Sigmoid colon (tissue), 7 donors: ENCODE measurements around the gene GCNT1. TPM values are rescaled to one million over a fixed set of nuclear protein-coding genes. Genes with fewer than 3 reads are reported as not detected.
A peak's percentile ranks its signal among the peaks of the same experiment; 100 is the strongest.

ENCODE experiments used
- DNase-seq: peaks from one replicate; pipeline ENCODE4 v3.0.0-alpha.2; 2019
- H3K27ac ChIP-seq, 4 donors: fragments of 200-600 bp; sonication (generic); one replicate each; pipeline ENCODE4 v1.5.1; 2016 to 2019; ENCODE audit warnings: mild to moderate bottlenecking in 1 of 4
- H3K27me3 ChIP-seq, 3 donors: fragments of 200-600 bp; sonication (generic); one replicate each; pipeline ENCODE4 v1.5.1; 2019; ENCODE audit warnings: mild to moderate bottlenecking in 1 of 3
- H3K36me3 ChIP-seq, 4 donors: fragments of 200-600 bp; sonication (generic); one replicate each; pipeline ENCODE4 v1.5.1; 2016 to 2019
- H3K4me1 ChIP-seq, 4 donors: fragments of 200-600 bp; sonication (generic); one replicate each; pipeline ENCODE4 v1.5.1; 2017 to 2019
- H3K4me3 ChIP-seq, 4 donors: fragments of 200-600 bp; sonication (generic); one replicate each; pipeline ENCODE4 v1.5.1; 2017 to 2019; ENCODE audit warnings: mild to moderate bottlenecking in 2 of 4, moderate library complexity in 1 of 4
- H3K9me3 ChIP-seq, 4 donors: fragments of 200-600 bp in 3 of 4; sonication (generic) in 3 of 4; one replicate each; pipeline versions ENCODE4 v1.5.1 to v1.6.1; 2013 to 2019
- CTCF ChIP-seq, 4 experiments: fragments of 450-650 bp in 3 of 4; fragments of 200-600 bp in 1 of 4; IDR thresholded peaks; one replicate each; pipeline ENCODE4 v1.5.1; 2016 to 2019; ENCODE audit warnings: antibody characterized with exemption in 4 of 4, mild to moderate bottlenecking in 3 of 4, moderate library complexity in 2 of 4
- EP300 ChIP-seq, 4 donors: sonication (generic); formaldehyde crosslinking; IDR thresholded peaks; one replicate each; pipeline ENCODE4 v1.6.1; 2017; ENCODE audit warnings: antibody characterized with exemption in 4 of 4
- POLR2A ChIP-seq, 2 donors: fragments of 450-650 bp; IDR thresholded peaks; one replicate each; pipeline ENCODE4 v1.6.1; 2016; ENCODE audit warnings: antibody characterized with exemption in 2 of 2, mild to moderate bottlenecking in 2 of 2, moderate library complexity in 2 of 2
- POLR2AphosphoS5 ChIP-seq, 4 donors: sonication (generic); formaldehyde crosslinking; IDR thresholded peaks; one replicate each; pipeline ENCODE4 v1.6.1; 2017; ENCODE audit warnings: antibody characterized with exemption in 4 of 4
- WGBS, 2 donors: extraction: QIAGEN DNeasy Blood & Tissue Kit; methylation state at CpG; one replicate each; pipeline ENCODE4 v1.1.7; 2013; 5-methylcytosine and 5-hydroxymethylcytosine counted together
- intact Hi-C: fragments of 100-400 bp; cut with DNase I; formaldehyde crosslinking; loops from one replicate; pipeline ENCODE4 v1.15.1; 2023
- polyA plus RNA-seq, 3 donors: library from polyadenylated mRNA; stranded (reverse); fragments of 200-250 nt; gene quantifications; one replicate each; pipeline ENCODE4 v1.2.3, GENCODE V29; 2013
- total RNA-seq, 4 donors: library from RNA; depleted of rRNA; stranded (reverse); fragments of >200 nt; gene quantifications; one replicate each; pipeline ENCODE4 v1.1.0, GENCODE V29; 2016
- donor health status: healthy with polysubstance abuse.
- donor health status: Bipolar disorder and iron deficiency.
- donor health status: healthy.

Gene GCNT1
- total and polyA plus RNA-seq, 7 donors: 2.1 to 10.0 (median 5.8) TPM

GRCh38 chr9:76415154-76415553, 43.8 kb upstream of the GCNT1 start:
- Histone ChIP-seq H3K36me3 (no peaks in the 10 kb centered on the region), H3K27ac (no peak overlapping the region), H3K27me3 (no peaks in the 10 kb centered on the region), H3K9me3 (peaks cover 0 to 4% (median 2%) of the 10 kb centered on the region in 4 donors), H3K4me3 (no peak overlapping the region), H3K4me1 (no peaks in the 10 kb centered on the region)
- TF ChIP-seq POLR2AphosphoS5 (IDR thresholded peaks at IDR 0.05) (no peak), POLR2A (IDR thresholded peaks at IDR 0.05) (no peak), EP300 (IDR thresholded peaks at IDR 0.05) (no peak), CTCF (IDR thresholded peaks at IDR 0.05) (no peak)
- WGBS, 2 donors: 65 to 85% methylated on average over 2 of the region's 2 CpGs
- DNase-seq: no peak
- intact Hi-C loops: no loop called here

GRCh38 chr9:76415731-76416130, 43.3 kb upstream of the GCNT1 start:
- Histone ChIP-seq H3K36me3 (no peaks in the 10 kb centered on the region), H3K27ac (no peak overlapping the region), H3K9me3 (peaks cover 0 to 4% (median 2%) of the 10 kb centered on the region in 4 donors), H3K4me1 (no peaks in the 10 kb centered on the region), H3K4me3 (no peak overlapping the region), H3K27me3 (no peaks in the 10 kb centered on the region)
- no peak for TF ChIP-seq POLR2A (IDR thresholded peaks at IDR 0.05)
- no peak for TF ChIP-seq EP300 (IDR thresholded peaks at IDR 0.05)
- TF ChIP-seq CTCF (IDR thresholded peaks at IDR 0.05): no peak
- no peak for TF ChIP-seq POLR2AphosphoS5 (IDR thresholded peaks at IDR 0.05)
- intact Hi-C loops: no loop called here
- no peak for DNase-seq

GRCh38 chr9:76417394-76417793, 41.6 kb upstream of the GCNT1 start:
- no peak overlapping the region for H3K4me3 ChIP-seq
- WGBS, 2 donors: 0 to 11% methylated on average over 1 of the region's 1 CpG
- intact Hi-C loops: no loop called here

GRCh38 chr9:76419782-76420380, 39.1 kb upstream of the GCNT1 start:
- H3K27ac ChIP-seq: no peak overlapping the region
- H3K36me3 ChIP-seq: no peaks in the 10 kb centered on the region
- TF ChIP-seq CTCF (IDR thresholded peaks at IDR 0.05) (peak in 1 of 4 experiments; percentile 37), POLR2A (IDR thresholded peaks at IDR 0.05) (no peak), POLR2AphosphoS5 (IDR thresholded peaks at IDR 0.05) (no peak)
- no peak overlapping the region for H3K4me3 ChIP-seq
- intact Hi-C loops: no loop called here
- 57 to 73% methylated on average over 2 of the region's 2 CpGs for WGBS, 2 donors
- no peak for DNase-seq
- H3K9me3 ChIP-seq: no peaks in the 10 kb centered on the region
- no peaks in the 10 kb centered on the region for H3K27me3 ChIP-seq
- H3K4me1 ChIP-seq: no peaks in the 10 kb centered on the region

More at GRCh38 chr9:76417394-76417793, 41.6 kb upstream of the GCNT1 start:
- Histone ChIP-seq H3K27me3 (no peaks in the 10 kb centered on the region), H3K4me1 (no peaks in the 10 kb centered on the region), H3K9me3 (peaks cover 0 to 4% (median 2%) of the 10 kb centered on the region in 4 donors), H3K36me3 (no peaks in the 10 kb centered on the region), H3K27ac (no peak overlapping the region)
- no peak for DNase-seq
- TF ChIP-seq POLR2A (IDR thresholded peaks at IDR 0.05) (no peak), POLR2AphosphoS5 (IDR thresholded peaks at IDR 0.05) (no peak), EP300 (IDR thresholded peaks at IDR 0.05) (no peak), CTCF (IDR thresholded peaks at IDR 0.05) (no peak)
